Right lobe of liver (tissue), 4 donors: ENCODE results near the gene PRPF8.

ENCODE experiments used
- POLR2A ChIP-seq: fragments of 450-650 bp; IDR thresholded peaks from one replicate; pipeline ENCODE4 v1.6.1; 2017; ENCODE audit warnings: antibody characterized with exemption, mild to moderate bottlenecking
- TF ChIP-seq, protein P1 (sequence below), 4 donors: fragments of 200-600 bp in 3 of 4; fragments of 450-650 bp in 1 of 4; IDR thresholded peaks; one replicate each; pipeline versions ENCODE4 v1.5.1 to v1.8.0; 2016 to 2022; ENCODE audit warnings: antibody characterized with exemption in 4 of 4, mild to moderate bottlenecking in 2 of 4
- donor health status: DM: no; HTN: no; CAD: no.
- donor health status: DM: no; HTN: no; CAD: no.
- donor health status: DM: no; HTN: yes; CAD: no.

DNA sequence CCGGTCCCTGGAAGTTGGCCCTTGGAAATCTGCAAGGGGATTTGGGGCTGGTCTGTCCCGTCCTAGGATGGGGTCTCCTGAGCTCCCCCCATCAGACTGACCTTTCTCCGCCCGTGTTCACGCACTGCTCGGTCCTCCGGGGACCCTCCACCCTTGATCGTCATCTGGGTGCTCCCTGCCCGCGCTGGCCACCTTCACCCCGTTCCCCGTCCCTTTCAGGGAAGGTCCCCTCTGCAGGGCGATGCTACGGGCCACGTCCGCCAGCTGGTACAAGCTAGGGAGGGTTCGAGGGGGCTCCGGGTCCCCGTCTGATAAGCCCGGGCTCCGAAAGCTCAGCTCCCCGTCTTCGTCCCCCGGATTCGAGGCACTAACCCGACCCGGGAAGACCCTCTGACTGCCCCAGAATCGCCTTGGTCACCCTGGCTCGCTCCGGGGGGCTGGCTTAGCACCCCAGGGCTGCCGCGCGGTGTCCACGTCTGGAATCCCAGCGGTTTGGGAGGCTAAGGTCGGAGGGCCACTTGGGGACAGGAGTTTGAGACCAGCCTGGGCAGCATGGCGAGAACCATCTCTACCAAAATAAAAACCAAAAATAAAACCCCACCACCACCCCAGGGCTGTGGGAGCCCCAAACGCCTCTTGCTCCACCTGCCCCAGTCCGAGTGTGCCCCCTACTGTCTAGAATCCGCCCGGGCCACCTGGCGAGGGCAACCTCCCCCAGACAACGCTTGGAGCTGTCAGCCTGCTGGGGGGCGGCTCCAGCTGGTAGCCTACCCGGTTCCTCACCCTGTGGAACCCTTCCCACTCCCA lies 55.0 kb downstream of the PRPF8 start:
- TF ChIP-seq, protein P1, sequence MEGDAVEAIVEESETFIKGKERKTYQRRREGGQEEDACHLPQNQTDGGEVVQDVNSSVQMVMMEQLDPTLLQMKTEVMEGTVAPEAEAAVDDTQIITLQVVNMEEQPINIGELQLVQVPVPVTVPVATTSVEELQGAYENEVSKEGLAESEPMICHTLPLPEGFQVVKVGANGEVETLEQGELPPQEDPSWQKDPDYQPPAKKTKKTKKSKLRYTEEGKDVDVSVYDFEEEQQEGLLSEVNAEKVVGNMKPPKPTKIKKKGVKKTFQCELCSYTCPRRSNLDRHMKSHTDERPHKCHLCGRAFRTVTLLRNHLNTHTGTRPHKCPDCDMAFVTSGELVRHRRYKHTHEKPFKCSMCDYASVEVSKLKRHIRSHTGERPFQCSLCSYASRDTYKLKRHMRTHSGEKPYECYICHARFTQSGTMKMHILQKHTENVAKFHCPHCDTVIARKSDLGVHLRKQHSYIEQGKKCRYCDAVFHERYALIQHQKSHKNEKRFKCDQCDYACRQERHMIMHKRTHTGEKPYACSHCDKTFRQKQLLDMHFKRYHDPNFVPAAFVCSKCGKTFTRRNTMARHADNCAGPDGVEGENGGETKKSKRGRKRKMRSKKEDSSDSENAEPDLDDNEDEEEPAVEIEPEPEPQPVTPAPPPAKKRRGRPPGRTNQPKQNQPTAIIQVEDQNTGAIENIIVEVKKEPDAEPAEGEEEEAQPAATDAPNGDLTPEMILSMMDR (IDR thresholded peaks at IDR 0.05) = peak; percentile 60 to 80 (median 68)
- no peak for TF ChIP-seq POLR2A
